GM12878 (cell line): Measurements from ENCODE around the gene IFNLR1.

Experiments used
- BMI1 ChIP-seq: fragments of 450-650 bp; IDR thresholded peaks from 2 replicates; pipeline ENCODE4 v1.6.1; 2016; ENCODE audit warnings: mild to moderate bottlenecking, moderate library complexity, borderline replicate concordance
- CEBPB ChIP-seq, 2 experiments: fragments of 150-350 bp in 1 of 2; IDR thresholded peaks; 2 replicates each; pipeline ENCODE4 v1.6.1; 2012 to 2014; ENCODE audit warnings: low read depth in 2 of 2, low read length in 2 of 2, borderline replicate concordance in 1 of 2, inconsistent platforms in 1 of 2
- CHD1 ChIP-seq: IDR thresholded peaks from 2 replicates; pipeline ENCODE4 v1.6.1; 2012; ENCODE audit warnings: low read depth, low read length, improper control_type of control experiment
- CREB1 ChIP-seq: IDR thresholded peaks from 2 replicates; pipeline ENCODE4 v1.6.1; 2012; ENCODE audit warnings: low read depth, mild to moderate bottlenecking, inconsistent platforms
- CREM ChIP-seq: IDR thresholded peaks from 2 replicates; pipeline ENCODE4 v1.6.1; 2014; ENCODE audit warnings: antibody characterized with exemption, low read depth
- MYC ChIP-seq: IDR thresholded peaks from 2 replicates; pipeline ENCODE4 v1.6.1; 2011; ENCODE audit warnings: mild to moderate bottlenecking, low read length, moderate library complexity, inconsistent platforms; ENCODE audit not compliant: insufficient read depth, insufficient replicate concordance, insufficient read length, severe bottlenecking
- PAX8 ChIP-seq: fragments of 450-650 bp; IDR thresholded peaks from 2 replicates; pipeline ENCODE4 v1.6.1; 2017; ENCODE audit warnings: mild to moderate bottlenecking, moderate library complexity
- POLR2A ChIP-seq: IDR thresholded peaks from 2 replicates; pipeline ENCODE4 v1.6.1; 2011; ENCODE audit warnings: low read depth, mild to moderate bottlenecking, low read length
- POLR2AphosphoS5 ChIP-seq: IDR thresholded peaks from 2 replicates; pipeline ENCODE4 v1.6.1; 2011; ENCODE audit warnings: mild to moderate bottlenecking, low read length, inconsistent platforms
- RFX5 ChIP-seq: IDR thresholded peaks from 2 replicates; pipeline ENCODE4 v1.6.1; 2011; ENCODE audit warnings: low read depth, low read length, improper control_type of control experiment
- SMC3 ChIP-seq: IDR thresholded peaks from 2 replicates; pipeline ENCODE4 v1.6.1; 2011; ENCODE audit warnings: low read length, improper control_type of control experiment, borderline replicate concordance
- USF2 ChIP-seq: IDR thresholded peaks from 2 replicates; pipeline ENCODE4 v1.6.1; 2011; ENCODE audit warnings: low read depth, low read length, improper control_type of control experiment, borderline replicate concordance
- TF ChIP-seq, protein P1 (sequence below), 3 experiments: IDR thresholded peaks in 2 of 3; conservative IDR thresholded peaks in 1 of 3; 2 replicates each; pipeline ENCODE4 v1.5.1; 2011; ENCODE audit warnings: low read depth in 3 of 3, low read length in 3 of 3, mild to moderate bottlenecking in 3 of 3, control low read depth in 2 of 3, moderate library complexity in 2 of 3, inconsistent platforms in 1 of 3, mixed read lengths in 1 of 3; ENCODE audit not compliant: control insufficient read depth in 2 of 3, insufficient read depth in 1 of 3; ENCODE audit errors: extremely low read depth in 1 of 3
- TF ChIP-seq, protein P2 (sequence below): IDR thresholded peaks from 2 replicates; pipeline ENCODE4 v1.6.1; 2012; ENCODE audit warnings: mild to moderate bottlenecking, low read depth, low read length

GRCh38 chr1:24156542-24157260 is 30.4 kb downstream of the IFNLR1 start:
- TF ChIP-seq, protein P1, sequence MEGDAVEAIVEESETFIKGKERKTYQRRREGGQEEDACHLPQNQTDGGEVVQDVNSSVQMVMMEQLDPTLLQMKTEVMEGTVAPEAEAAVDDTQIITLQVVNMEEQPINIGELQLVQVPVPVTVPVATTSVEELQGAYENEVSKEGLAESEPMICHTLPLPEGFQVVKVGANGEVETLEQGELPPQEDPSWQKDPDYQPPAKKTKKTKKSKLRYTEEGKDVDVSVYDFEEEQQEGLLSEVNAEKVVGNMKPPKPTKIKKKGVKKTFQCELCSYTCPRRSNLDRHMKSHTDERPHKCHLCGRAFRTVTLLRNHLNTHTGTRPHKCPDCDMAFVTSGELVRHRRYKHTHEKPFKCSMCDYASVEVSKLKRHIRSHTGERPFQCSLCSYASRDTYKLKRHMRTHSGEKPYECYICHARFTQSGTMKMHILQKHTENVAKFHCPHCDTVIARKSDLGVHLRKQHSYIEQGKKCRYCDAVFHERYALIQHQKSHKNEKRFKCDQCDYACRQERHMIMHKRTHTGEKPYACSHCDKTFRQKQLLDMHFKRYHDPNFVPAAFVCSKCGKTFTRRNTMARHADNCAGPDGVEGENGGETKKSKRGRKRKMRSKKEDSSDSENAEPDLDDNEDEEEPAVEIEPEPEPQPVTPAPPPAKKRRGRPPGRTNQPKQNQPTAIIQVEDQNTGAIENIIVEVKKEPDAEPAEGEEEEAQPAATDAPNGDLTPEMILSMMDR (IDR thresholded peaks at IDR 0.05 in 2 of 3, conservative IDR thresholded peaks at IDR 0.05 in 1 of 3; ENCODE audit: control insufficient read depth in 2 of 3, extremely low read depth in 1 of 3, insufficient read depth in 1 of 3, low read depth in 3 of 3, low read length in 3 of 3): no peak
- TF ChIP-seq BMI1: no peak
- TF ChIP-seq USF2: no peak
- TF ChIP-seq CREB1: no peak
- TF ChIP-seq, protein P2, sequence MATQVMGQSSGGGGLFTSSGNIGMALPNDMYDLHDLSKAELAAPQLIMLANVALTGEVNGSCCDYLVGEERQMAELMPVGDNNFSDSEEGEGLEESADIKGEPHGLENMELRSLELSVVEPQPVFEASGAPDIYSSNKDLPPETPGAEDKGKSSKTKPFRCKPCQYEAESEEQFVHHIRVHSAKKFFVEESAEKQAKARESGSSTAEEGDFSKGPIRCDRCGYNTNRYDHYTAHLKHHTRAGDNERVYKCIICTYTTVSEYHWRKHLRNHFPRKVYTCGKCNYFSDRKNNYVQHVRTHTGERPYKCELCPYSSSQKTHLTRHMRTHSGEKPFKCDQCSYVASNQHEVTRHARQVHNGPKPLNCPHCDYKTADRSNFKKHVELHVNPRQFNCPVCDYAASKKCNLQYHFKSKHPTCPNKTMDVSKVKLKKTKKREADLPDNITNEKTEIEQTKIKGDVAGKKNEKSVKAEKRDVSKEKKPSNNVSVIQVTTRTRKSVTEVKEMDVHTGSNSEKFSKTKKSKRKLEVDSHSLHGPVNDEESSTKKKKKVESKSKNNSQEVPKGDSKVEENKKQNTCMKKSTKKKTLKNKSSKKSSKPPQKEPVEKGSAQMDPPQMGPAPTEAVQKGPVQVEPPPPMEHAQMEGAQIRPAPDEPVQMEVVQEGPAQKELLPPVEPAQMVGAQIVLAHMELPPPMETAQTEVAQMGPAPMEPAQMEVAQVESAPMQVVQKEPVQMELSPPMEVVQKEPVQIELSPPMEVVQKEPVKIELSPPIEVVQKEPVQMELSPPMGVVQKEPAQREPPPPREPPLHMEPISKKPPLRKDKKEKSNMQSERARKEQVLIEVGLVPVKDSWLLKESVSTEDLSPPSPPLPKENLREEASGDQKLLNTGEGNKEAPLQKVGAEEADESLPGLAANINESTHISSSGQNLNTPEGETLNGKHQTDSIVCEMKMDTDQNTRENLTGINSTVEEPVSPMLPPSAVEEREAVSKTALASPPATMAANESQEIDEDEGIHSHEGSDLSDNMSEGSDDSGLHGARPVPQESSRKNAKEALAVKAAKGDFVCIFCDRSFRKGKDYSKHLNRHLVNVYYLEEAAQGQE: no peak
- no peak for TF ChIP-seq CREM
- no peak for TF ChIP-seq SMC3
- no peak for TF ChIP-seq RFX5
- TF ChIP-seq PAX8: no peak
- TF ChIP-seq CHD1: no peak
- no peak for TF ChIP-seq MYC
- TF ChIP-seq POLR2AphosphoS5: no peak
- TF ChIP-seq CEBPB (IDR thresholded peaks at IDR 0.05; ENCODE audit: borderline replicate concordance in 1 of 2, low read depth in 2 of 2, low read length in 2 of 2): no peak
- TF ChIP-seq POLR2A: no peak
